ENCODE results near the gene SPTLC2.

Gene SPTLC2

DNA sequence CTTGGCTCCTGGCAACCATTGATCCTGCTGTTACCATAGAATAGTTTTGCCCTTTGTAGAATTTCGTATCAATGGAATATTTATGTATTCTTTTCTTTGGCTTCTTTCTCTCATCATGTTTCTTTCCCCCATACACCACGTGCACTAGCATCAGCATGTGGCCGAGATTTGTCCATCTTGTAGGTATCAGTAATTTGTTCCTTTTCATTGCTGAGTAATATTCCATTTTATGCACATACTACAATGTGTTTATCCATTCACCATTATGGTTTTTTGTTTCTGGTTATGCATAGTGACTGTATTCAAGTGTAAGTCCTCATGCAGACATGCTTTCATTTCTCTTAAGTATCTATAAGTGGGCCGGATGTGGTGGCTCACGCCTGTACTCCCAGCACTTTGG, 113.3 kb downstream of the SPTLC2 start:
- DNase-seq (ENCODE audit: low spot score): no peak

GRCh38 chr14:77502109-77502782, 114.2 kb downstream of the SPTLC2 start:
- no peak for DNase-seq (ENCODE audit: low spot score)

GRCh38 chr14:77498984-77499527, 117.4 kb downstream of the SPTLC2 start:
- peak; percentile 71 for DNase-seq (ENCODE audit: low spot score)

- DNase-seq (ENCODE audit: low spot score): peak; percentile 76
These were observed 118.1 kb downstream of the SPTLC2 start, which contains the start of gene ISM2 for GRCh38 chr14:77498120-77498979. TSS of gene ISM2 (minus strand) at chr14:77498816. CDS start at chr14:77498793, 23 bp downstream.

- DNase-seq (ENCODE audit: low spot score): no peak
These were observed 121.1 kb downstream of the SPTLC2 start for GRCh38 chr14:77495334-77495733.

DNA sequence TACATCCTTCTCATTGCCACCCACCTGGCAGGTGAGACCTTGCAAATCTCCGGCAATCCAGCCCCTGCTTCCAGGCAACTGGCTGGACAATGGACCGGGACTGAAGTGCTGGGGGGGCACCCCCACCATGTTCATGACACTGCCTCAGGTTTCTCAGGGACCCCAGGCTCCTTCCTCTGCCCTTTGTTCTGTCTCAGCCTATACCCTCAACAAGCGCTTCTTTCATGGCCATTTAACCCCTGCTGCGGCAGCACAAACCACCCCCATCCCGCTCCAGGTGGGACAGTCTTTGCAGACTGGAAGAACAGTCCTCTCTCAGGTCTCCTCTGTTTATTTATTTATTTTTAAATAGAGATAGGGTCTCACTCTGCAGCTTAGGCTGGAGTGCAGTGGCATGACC, 125.4 kb downstream of the SPTLC2 start:
- no peak for DNase-seq (ENCODE audit: low spot score)

DNA sequence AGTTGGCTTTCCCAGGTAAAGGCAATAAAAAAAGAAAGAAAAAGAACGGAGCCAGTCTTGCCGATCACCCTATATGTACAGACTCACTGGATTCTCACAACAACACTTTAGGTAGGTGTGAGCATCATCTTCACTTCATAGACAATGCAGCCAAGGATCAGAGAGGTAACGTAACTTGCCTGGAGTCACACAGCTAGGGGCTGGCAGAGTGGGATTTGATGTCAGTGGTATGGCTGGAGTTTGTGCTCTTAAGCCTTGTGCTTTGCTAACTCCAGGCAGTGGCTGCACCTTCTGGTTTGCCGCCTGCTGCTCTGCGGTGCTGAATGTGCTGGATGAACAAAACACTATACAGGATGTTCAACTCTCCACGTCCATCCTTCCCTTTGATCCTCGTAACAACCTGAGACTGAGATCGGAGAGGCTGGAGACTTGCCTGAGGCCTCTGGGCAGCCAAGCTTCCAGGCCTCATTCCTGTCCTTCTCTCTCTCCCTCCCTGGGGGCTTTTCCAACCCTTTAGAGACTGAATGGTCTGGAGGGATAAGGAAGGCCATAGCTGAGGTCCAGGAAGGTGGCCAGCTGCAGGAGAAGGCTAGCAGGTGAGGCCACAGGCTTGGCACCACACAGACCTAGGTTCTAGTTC, 126.0 kb downstream of the SPTLC2 start:
- DNase-seq (ENCODE audit: low spot score): no peak

GRCh38 chr14:77489041-77489440, 127.4 kb downstream of the SPTLC2 start:
- DNase-seq (ENCODE audit: low spot score): no peak

- DNase-seq (ENCODE audit: low spot score): no peak
These were observed 127.9 kb downstream of the SPTLC2 start for GRCh38 chr14:77488558-77488957.

DNA sequence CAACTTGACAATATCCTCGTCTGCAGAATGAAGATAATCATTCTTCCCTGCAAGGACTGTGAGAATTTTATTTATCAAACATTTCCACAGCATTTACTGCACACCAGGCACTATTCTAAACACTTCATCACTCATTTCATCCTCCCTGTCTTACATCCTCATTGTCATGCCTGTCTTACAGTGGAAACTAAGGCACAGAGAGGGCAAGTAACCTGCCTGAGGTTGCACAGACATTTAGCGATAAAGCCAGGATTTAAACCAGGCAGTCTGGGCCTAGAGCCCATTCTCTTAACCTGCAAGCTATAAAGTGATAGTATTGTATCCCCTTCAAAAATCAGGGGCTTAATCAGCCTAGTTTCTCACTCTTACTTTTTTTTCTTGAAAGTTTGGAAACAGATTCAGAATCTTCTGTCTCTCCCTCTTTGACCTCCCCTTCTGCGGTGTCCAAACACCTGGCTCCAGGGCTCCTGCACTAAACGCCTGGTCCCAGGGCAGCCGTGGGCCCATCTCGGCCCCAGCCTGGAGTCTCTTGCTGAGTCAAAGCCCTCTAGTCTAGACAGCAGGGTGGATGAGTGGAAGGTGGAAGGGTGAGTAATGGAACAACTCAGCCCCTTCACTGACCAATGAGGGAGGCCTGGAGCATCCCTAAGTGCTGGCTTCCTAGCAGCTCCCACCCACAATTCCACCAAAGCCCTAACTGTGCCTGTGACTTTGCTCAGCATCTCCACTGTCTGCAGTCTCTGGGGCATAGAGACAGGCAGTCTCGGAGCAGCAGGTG, 130.3 kb downstream of the SPTLC2 start:
- no peak for DNase-seq (ENCODE audit: low spot score)

GRCh38 chr14:77485256-77485655, 131.2 kb downstream of the SPTLC2 start:
- DNase-seq (ENCODE audit: low spot score): no peak

- no peak for DNase-seq (ENCODE audit: low spot score)
These were observed 134.0 kb downstream of the SPTLC2 start for GRCh38 chr14:77482422-77482821.

GRCh38 chr14:77478796-77479195, 137.6 kb downstream of the SPTLC2 start:
- no peak for DNase-seq (ENCODE audit: low spot score)

- DNase-seq (ENCODE audit: low spot score): no peak
These were observed 138.4 kb downstream of the SPTLC2 start for GRCh38 chr14:77478029-77478428.

DNA sequence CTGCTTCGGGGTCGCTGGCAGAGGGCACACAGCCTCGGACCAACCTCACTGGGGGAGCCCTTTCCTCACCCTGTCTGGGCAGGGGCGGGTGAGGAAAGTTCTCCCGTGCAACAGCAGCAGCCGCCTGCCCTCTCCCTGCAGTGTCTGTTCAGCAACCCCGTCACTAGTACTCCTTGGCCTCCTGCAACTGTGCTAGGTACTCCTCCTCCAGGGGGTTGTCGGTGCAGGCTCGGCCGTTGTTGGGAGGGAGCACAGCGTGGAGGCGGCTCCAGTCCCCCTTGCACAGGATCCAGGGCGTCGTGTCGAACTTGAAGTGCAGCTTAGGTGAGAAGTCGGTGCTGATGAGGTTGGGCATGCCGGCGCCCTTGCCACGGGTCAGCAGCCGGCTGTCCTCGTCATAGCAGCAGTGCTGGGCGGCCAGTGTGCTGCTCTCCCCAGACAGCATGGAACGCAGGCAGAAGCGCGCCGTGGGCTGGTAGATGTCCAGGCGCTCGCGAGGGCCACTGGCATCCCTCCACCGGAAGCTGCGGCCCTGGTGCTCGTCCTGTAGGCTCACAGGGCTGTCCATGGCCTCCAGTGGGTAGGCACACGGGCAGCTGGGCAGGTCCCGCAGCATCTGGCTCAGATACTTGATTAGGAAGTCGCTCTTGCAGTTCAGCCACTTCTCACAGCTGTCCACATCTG, 140.9 kb downstream of the SPTLC2 start:
- no peak for DNase-seq (ENCODE audit: low spot score)

DNA sequence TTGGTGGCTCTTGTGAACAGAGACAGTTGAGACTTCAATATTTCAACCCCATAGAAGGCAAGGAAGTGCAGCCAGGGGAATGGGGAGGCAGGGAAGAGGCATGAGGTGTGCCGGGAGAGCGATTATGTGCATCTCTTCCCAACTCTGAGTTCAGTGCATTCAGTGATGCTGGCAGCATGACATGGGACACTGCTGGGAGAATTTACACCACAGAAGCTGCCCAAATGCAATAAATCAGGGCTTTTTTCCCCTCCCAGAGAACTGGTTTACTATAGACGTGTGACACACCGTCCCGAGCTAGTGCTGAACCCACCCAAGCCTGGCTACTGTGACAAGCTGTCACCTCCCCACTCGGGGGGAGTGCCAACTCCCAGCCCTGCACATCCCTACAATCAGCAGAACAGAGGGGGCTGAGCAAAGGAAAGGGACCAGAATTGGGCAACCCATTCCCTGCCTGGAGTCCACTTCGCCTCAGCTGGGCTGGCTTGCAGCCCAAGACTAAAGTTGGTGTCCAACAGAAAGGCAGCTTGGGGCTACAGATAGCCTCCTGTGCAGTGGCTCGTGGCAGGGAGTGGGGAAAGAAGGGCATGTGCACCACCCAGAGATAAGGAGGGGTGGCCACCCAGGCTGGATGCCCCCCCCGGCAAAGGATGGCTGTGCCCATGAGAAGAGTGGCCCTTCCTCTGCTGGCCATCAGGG, 141.8 kb downstream of the SPTLC2 start:
- no peak for DNase-seq (ENCODE audit: low spot score)

DNA sequence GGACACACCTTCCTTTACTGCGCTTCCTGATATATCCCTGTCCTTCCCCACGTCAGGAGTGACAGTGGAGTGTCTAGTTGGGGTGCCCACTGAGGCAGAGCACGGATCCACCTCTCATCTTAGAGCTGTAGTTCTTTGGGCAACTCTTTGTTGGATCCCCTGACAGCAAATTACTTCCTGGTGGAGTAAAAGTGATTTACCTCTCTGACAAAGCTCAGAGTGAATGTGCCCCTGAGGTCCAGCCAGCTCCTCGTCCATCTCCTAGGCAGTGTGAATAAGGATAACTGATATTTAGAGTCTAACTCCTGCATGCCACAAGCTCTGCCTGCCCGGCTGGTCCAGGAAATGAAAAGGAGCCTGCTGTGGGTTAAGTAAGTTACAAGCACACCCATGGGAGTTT, 142.5 kb downstream of the SPTLC2 start:
- no peak for DNase-seq (ENCODE audit: low spot score)

GRCh38 chr14:77470224-77470870, 146.1 kb downstream of the SPTLC2 start:
- DNase-seq (ENCODE audit: low spot score): no peak

- no peak for DNase-seq (ENCODE audit: low spot score)
These were observed 146.9 kb downstream of the SPTLC2 start for GRCh38 chr14:77469539-77469938.

DNA sequence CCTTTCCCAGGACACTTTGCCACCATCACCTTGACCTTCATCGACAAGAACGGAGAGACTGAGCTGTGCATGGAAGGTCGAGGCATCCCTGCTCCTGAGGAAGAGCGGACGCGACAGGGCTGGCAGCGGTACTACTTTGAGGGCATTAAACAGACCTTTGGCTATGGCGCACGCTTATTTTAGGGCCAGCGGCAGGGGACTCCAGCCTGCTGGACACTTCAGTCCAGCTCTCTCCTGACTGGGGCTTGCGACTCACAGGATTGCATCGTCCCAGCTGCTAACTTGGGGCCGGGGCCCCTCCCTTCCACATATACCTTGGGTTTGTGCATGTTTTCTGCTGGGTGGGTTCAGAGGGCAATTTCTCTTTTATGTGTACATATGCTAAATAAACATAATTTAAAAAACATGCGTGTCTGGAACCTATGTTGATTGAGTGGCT, 147.4 kb downstream of the SPTLC2 start:
- no peak for DNase-seq (ENCODE audit: low spot score)
